ENCODE data around the gene RNF224. TPM values are rescaled to one million over a fixed set of nuclear protein-coding genes. Genes with fewer than 3 reads are reported as not detected.

RNF224 gene
- polyA plus RNA-seq, 1 experiment, result not detected

- H3K27me3 ChIP-seq (ENCODE audit: control insufficient read depth, insufficient read depth, low read length), result no peaks in the 10 kb centered on the region
- DNase-seq (ENCODE audit: low read depth), result no peak
- no peak overlapping the region for H3K4me3 ChIP-seq (ENCODE audit: low read depth, low read length)
- ChIA-PET CTCF (interaction anchor here (1.2 kb wide), 1 partner anchor 11 kb away, joined by 3 read pairs; no protein-coding TSS in a partner anchor), POLR2A (no interaction called here)
- H3K36me3 ChIP-seq (ENCODE audit: control insufficient read depth, insufficient read depth, low read length), result peaks cover 18% of the 10 kb centered on the region
- no peak for TF ChIP-seq CTCF (IDR thresholded peaks at IDR 0.05; ENCODE audit: insufficient read depth, low read depth, low read length)
These were observed 45.2 kb downstream of the RNF224 start for GRCh38 chr9:137272241-137273094.

- no peak for TF ChIP-seq CTCF (IDR thresholded peaks at IDR 0.05; ENCODE audit: insufficient read depth, low read depth, low read length)
- POLR2A ChIA-PET, result no interaction called here
- no peaks in the 10 kb centered on the region for H3K27me3 ChIP-seq (ENCODE audit: control insufficient read depth, insufficient read depth, low read length)
- no peak for DNase-seq (ENCODE audit: low read depth)
- CTCF ChIA-PET, result interaction anchor here (1.2 kb wide), 1 partner anchor 11 kb away, joined by 3 read pairs; no protein-coding TSS in a partner anchor
- peaks cover 16% of the 10 kb centered on the region for H3K36me3 ChIP-seq (ENCODE audit: control insufficient read depth, insufficient read depth, low read length)
- H3K4me3 ChIP-seq (ENCODE audit: low read depth, low read length), result no peak overlapping the region
These were observed 45.8 kb downstream of the RNF224 start for GRCh38 chr9:137273095-137273490.

GRCh38 chr9:137273611-137274320, 46.5 kb downstream of the RNF224 start:
- no peak for TF ChIP-seq CTCF (IDR thresholded peaks at IDR 0.05; ENCODE audit: insufficient read depth, low read depth, low read length)
- peaks cover 15% of the 10 kb centered on the region for H3K36me3 ChIP-seq (ENCODE audit: control insufficient read depth, insufficient read depth, low read length)
- CTCF ChIA-PET, result interaction anchor here (0.5 to 1.2 kb wide), 2 partner anchors 12 to 20 kb away, joined by 3 read pairs; no protein-coding TSS in a partner anchor
- H3K4me3 ChIP-seq (ENCODE audit: low read depth, low read length), result no peak overlapping the region
- DNase-seq (ENCODE audit: low read depth), result no peak
- POLR2A ChIA-PET, result no interaction called here
- H3K27me3 ChIP-seq (ENCODE audit: control insufficient read depth, insufficient read depth, low read length), result no peaks in the 10 kb centered on the region

GRCh38 chr9:137275203-137275587, 47.9 kb downstream of the RNF224 start:
- ChIA-PET POLR2A (no interaction called here), CTCF (no interaction called here)
- TF ChIP-seq CTCF (IDR thresholded peaks at IDR 0.05; ENCODE audit: insufficient read depth, low read depth, low read length), result no peak
- no peak for DNase-seq (ENCODE audit: low read depth)
- peaks cover 25% of the 10 kb centered on the region for H3K36me3 ChIP-seq (ENCODE audit: control insufficient read depth, insufficient read depth, low read length)
- H3K4me3 ChIP-seq (ENCODE audit: low read depth, low read length), result no peak overlapping the region
- H3K27me3 ChIP-seq (ENCODE audit: control insufficient read depth, insufficient read depth, low read length), result no peaks in the 10 kb centered on the region

Measured in BJ (cell line).